A549 (cell line): ENCODE data around the gene RRP8.

Experiments used
- CTCF ChIP-seq: fragments of >200 bp; sonication (Bioruptor Twin); formaldehyde crosslinking; IDR thresholded peaks from 3 replicates; pipeline ENCODE4 v1.5.1; 2016
- JUNB ChIP-seq: fragments of >200 bp; sonication (Bioruptor Twin); formaldehyde crosslinking; IDR thresholded peaks from 2 replicates; pipeline ENCODE4 v1.6.1; 2016
- POLR2A ChIP-seq: IDR thresholded peaks from 2 replicates; pipeline ENCODE4 v1.6.1; 2012; ENCODE audit warnings: mild to moderate bottlenecking, low read length
- SREBF2 ChIP-seq: fragments of 450-650 bp; IDR thresholded peaks from 2 replicates; pipeline ENCODE4 v1.6.1; 2014; ENCODE audit warnings: mild to moderate bottlenecking, moderate library complexity
- TF ChIP-seq, protein P1 (sequence below): fragments of 200-600 bp; sonication (generic); IDR thresholded peaks from 2 replicates; pipeline ENCODE4 v1.6.1; 2016; ENCODE audit warnings: antibody characterized with exemption, mild to moderate bottlenecking, moderate library complexity
- TF ChIP-seq, protein P2 (sequence below): IDR thresholded peaks from 2 replicates; pipeline ENCODE4 v1.6.1; 2012

- no peak for TF ChIP-seq CTCF
- TF ChIP-seq, protein P1, sequence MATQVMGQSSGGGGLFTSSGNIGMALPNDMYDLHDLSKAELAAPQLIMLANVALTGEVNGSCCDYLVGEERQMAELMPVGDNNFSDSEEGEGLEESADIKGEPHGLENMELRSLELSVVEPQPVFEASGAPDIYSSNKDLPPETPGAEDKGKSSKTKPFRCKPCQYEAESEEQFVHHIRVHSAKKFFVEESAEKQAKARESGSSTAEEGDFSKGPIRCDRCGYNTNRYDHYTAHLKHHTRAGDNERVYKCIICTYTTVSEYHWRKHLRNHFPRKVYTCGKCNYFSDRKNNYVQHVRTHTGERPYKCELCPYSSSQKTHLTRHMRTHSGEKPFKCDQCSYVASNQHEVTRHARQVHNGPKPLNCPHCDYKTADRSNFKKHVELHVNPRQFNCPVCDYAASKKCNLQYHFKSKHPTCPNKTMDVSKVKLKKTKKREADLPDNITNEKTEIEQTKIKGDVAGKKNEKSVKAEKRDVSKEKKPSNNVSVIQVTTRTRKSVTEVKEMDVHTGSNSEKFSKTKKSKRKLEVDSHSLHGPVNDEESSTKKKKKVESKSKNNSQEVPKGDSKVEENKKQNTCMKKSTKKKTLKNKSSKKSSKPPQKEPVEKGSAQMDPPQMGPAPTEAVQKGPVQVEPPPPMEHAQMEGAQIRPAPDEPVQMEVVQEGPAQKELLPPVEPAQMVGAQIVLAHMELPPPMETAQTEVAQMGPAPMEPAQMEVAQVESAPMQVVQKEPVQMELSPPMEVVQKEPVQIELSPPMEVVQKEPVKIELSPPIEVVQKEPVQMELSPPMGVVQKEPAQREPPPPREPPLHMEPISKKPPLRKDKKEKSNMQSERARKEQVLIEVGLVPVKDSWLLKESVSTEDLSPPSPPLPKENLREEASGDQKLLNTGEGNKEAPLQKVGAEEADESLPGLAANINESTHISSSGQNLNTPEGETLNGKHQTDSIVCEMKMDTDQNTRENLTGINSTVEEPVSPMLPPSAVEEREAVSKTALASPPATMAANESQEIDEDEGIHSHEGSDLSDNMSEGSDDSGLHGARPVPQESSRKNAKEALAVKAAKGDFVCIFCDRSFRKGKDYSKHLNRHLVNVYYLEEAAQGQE, result no peak
- TF ChIP-seq, protein P2, sequence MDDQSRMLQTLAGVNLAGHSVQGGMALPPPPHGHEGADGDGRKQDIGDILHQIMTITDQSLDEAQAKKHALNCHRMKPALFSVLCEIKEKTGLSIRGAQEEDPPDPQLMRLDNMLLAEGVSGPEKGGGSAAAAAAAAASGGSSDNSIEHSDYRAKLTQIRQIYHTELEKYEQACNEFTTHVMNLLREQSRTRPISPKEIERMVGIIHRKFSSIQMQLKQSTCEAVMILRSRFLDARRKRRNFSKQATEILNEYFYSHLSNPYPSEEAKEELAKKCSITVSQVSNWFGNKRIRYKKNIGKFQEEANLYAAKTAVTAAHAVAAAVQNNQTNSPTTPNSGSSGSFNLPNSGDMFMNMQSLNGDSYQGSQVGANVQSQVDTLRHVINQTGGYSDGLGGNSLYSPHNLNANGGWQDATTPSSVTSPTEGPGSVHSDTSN, result no peak
- TF ChIP-seq JUNB, result no peak
- no peak for TF ChIP-seq SREBF2
- no peak for TF ChIP-seq POLR2A
Measured at GRCh38 chr11:6569706-6570105, 33.7 kb downstream of the RRP8 start.
